Psoas muscle (tissue), 8 donors: ENCODE results near the gene DIP2B. TPM values are rescaled to one million over a fixed set of nuclear protein-coding genes. Genes with fewer than 3 reads are reported as not detected.

Source experiments
- ATAC-seq, 4 donors: fragments of 200-7000 bp; cut with Tn5 transposase; one replicate each; pipeline ENCODE4 v1.9.1; 2020; ENCODE audit warnings: moderate library complexity in 3 of 4, mild to moderate bottlenecking in 2 of 4
- DNase-seq, 2 donors: peaks; one replicate each; pipeline ENCODE4 v3.0.0-alpha.2; 2020
- H3K27ac ChIP-seq: fragments of 200-600 bp; one replicate; pipeline ENCODE4 v1.8.0; 2022
- H3K27me3 ChIP-seq, 3 donors: fragments of 200-600 bp in 1 of 3; one replicate each; pipeline versions ENCODE4 v1.6.1 to v1.8.0; 2013 to 2022; ENCODE audit warnings: low read length in 2 of 3, mild to moderate bottlenecking in 2 of 3, moderate library complexity in 1 of 3; ENCODE audit not compliant: insufficient read depth in 3 of 3
- H3K36me3 ChIP-seq, 2 donors: fragments of 200-600 bp in 1 of 2; one replicate each; pipeline versions ENCODE4 v1.6.1 to v1.8.0; 2013 to 2022; ENCODE audit warnings: low read depth in 1 of 2, mild to moderate bottlenecking in 1 of 2, moderate library complexity in 1 of 2; ENCODE audit not compliant: insufficient read depth in 1 of 2
- H3K4me1 ChIP-seq: fragments of 200-600 bp; one replicate; pipeline ENCODE4 v1.8.0; 2022
- H3K4me3 ChIP-seq: fragments of 200-600 bp; one replicate; pipeline ENCODE4 v1.8.0; 2022; ENCODE audit warnings: mild to moderate bottlenecking
- H3K9me3 ChIP-seq: fragments of 200-600 bp; one replicate; pipeline ENCODE4 v1.8.0; 2022
- WGBS, 3 donors: extraction: QIAGEN DNeasy Blood & Tissue Kit; methylation state at CpG; one replicate each; pipeline versions ENCODE4 v1.1.6 to v1.1.7; 2013; 5-methylcytosine and 5-hydroxymethylcytosine counted together
- intact Hi-C, 2 donors: fragments of 100-400 bp; cut with DNase I; formaldehyde crosslinking; loops; one replicate each; pipeline versions ENCODE4 v1.11.0 to v1.14.2; 2022
- polyA plus RNA-seq, 3 donors: library from polyadenylated mRNA; stranded (reverse); fragments of 200-250 nt; gene quantifications; one replicate each; pipeline ENCODE4 v1.2.3, GENCODE V29; 2013
- total RNA-seq, 4 donors: library from RNA; stranded (reverse); fragmentation: NEBNext Ultra II Directional in 2 of 4; extraction: Animal tissue kit (Norgen Biotek cat#: 25700) in 2 of 4; gene quantifications; one replicate each; pipeline versions ENCODE4 v1.2.1 to v1.2.4, GENCODE V29; 2021 to 2023
- TF ChIP-seq, protein P1 (sequence below): fragments of 200-600 bp; IDR thresholded peaks from one replicate; pipeline ENCODE4 v1.8.0; 2022; ENCODE audit warnings: antibody characterized with exemption
- donor health status: healthy with polysubstance abuse.
- donor health status: DM: no; HTN: no; CAD: no; lungs with moderate emphysema.
- donor health status: Bipolar disorder and iron deficiency.
- donor health status: healthy.
- donor health status: DM: yes; HTN: yes; CAD: no.
- donor health status: DM: no; HTN: no; CAD: no.
- donor health status: DM: no; HTN: no; CAD: no.
- donor health status: DM: yes; HTN: yes; CAD: no.

DIP2B gene
- total and polyA plus RNA-seq, 7 donors = 2.2 to 10.7 (median 8.6) TPM

DNA sequence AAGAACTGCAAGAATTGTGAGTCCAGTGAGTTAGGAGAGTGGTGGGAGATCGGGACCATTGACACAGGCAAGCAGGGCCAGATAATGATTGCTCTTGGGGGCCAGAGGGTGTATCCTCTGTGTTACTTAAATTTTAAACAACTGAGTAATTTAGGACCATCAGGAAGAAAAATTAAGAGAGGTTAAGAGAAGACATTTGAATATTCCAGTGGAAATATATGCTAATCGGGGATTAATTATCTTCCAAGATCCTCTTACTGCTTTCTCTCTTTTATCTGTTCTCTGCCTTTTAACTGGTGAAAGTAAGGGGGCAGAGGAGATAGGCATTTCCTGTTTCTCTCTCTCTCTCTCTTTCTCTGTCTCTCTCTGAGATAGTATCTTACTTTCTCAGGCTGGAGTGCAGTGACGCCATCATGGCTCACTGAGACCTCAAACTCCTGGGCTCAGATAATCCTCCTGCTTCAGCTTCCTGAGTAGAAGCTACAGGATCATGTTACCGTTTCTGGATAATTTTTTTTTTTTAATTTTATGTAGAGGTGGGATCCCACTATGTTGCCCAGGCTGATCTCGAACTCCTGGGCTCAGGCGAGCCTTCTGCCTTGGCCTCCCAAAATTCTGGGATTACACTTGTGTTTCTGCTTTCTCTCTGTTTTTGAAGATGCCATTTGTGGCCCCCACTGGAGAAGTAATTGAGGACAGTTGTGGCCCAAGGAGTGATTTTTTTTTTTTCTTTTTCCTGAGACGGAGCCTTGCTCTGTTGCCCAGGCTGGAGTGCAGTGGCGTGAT, 85.1 kb downstream of the DIP2B start:
- Histone ChIP-seq H3K36me3 (peaks cover 0 to 2% of the 10 kb centered on the region in 2 donors), H3K9me3 (no peaks in the 10 kb centered on the region), H3K4me3 (no peak overlapping the region), H3K4me1 (no peaks in the 10 kb centered on the region), H3K27ac (no peak overlapping the region), H3K27me3 (no peaks in the 10 kb centered on the region)
- ATAC-seq = no peak
- intact Hi-C loops = no loop called here
- DNase-seq = no peak
- 86 to 90% (median 87%) methylated on average over 8 of the region's 8 CpGs for WGBS, 3 donors
- TF ChIP-seq, protein P1, sequence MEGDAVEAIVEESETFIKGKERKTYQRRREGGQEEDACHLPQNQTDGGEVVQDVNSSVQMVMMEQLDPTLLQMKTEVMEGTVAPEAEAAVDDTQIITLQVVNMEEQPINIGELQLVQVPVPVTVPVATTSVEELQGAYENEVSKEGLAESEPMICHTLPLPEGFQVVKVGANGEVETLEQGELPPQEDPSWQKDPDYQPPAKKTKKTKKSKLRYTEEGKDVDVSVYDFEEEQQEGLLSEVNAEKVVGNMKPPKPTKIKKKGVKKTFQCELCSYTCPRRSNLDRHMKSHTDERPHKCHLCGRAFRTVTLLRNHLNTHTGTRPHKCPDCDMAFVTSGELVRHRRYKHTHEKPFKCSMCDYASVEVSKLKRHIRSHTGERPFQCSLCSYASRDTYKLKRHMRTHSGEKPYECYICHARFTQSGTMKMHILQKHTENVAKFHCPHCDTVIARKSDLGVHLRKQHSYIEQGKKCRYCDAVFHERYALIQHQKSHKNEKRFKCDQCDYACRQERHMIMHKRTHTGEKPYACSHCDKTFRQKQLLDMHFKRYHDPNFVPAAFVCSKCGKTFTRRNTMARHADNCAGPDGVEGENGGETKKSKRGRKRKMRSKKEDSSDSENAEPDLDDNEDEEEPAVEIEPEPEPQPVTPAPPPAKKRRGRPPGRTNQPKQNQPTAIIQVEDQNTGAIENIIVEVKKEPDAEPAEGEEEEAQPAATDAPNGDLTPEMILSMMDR = no peak

GRCh38 chr12:50590869-50591268, 86.1 kb downstream of the DIP2B start:
- DNase-seq = no peak
- Histone ChIP-seq H3K4me3 (no peak overlapping the region), H3K4me1 (no peaks in the 10 kb centered on the region), H3K36me3 (no peaks in the 10 kb centered on the region), H3K9me3 (no peaks in the 10 kb centered on the region), H3K27me3 (no peaks in the 10 kb centered on the region), H3K27ac (no peak overlapping the region)
- intact Hi-C loops = no loop called here
- TF ChIP-seq, protein P1 = no peak
- ATAC-seq = no peak

GRCh38 chr12:50595667-50596066, 90.9 kb downstream of the DIP2B start:
- no peak overlapping the region for H3K27ac ChIP-seq
- WGBS, 3 donors = 90 to 95% (median 92%) methylated on average over 3 of the region's 3 CpGs
- H3K27me3 ChIP-seq = no peaks in the 10 kb centered on the region
- DNase-seq (no peak), ATAC-seq (no peak)
- H3K4me1 ChIP-seq = peaks cover 25% of the 10 kb centered on the region
- H3K9me3 ChIP-seq = no peaks in the 10 kb centered on the region
- intact Hi-C loops = no loop called here
- TF ChIP-seq, protein P1 = no peak
- H3K36me3 ChIP-seq = no peaks in the 10 kb centered on the region
- H3K4me3 ChIP-seq = no peak overlapping the region

DNA sequence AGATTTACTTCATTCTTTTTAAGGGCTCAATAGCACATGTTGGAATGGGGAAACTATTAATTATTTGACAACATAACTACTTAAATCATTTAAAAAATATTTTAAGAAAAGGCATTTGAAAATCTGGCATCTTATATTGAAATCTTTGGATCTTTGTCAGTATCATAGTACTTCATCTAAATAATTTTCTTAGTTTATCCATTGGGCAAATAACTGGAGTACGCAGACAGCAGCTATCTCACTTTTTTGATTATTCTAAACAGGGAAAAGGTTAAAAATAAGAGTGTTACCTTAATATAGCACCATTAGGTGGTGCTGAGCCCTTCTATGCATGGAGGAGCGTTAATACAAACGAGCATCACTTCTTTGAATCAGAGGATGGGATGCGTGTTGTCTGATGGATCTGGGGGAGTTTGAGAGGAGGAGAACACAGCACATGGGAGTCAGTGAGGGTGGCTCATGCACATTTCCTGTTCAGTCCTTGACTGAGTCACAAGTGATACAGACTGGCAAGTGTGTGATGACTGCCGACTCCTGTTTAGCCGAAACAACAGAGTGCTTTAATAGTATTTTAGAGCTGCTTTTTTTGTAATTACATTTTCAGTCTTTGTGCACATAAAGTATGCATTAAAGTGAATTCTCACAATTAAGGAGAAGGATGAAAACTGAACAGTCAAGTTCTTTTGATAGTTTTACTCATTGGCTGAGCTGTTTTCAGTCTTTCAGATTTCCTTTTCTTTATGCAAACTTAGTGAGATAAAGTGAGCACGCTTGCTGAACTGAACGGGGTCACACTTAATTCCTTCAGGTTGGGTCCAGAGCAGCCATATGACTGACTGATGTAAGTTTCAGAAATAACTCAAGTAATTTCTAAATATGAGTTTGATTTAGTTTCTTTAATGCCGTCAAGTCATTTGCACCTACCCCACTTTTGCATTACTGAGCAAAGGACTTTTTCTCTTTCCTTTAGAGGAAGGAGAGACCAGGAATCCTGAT, 92.7 kb downstream of the DIP2B start:
- DNase-seq = no peak
- H3K4me3 ChIP-seq = no peak overlapping the region
- H3K27ac ChIP-seq = peak overlapping the region; percentile 17
- intact Hi-C loops = no loop called here
- H3K27me3 ChIP-seq = no peaks in the 10 kb centered on the region
- H3K36me3 ChIP-seq = no peaks in the 10 kb centered on the region
- WGBS, 3 donors = 59 to 74% (median 60%) methylated on average over 9 of the region's 9 CpGs
- H3K4me1 ChIP-seq = peaks cover 25% of the 10 kb centered on the region
- TF ChIP-seq, protein P1 = no peak
- H3K9me3 ChIP-seq = no peaks in the 10 kb centered on the region
- peak in 2 of 4 donors; percentile 49 to 58 for ATAC-seq
